ENCODE measurements around the gene SYT7.

Gene SYT7

DNA sequence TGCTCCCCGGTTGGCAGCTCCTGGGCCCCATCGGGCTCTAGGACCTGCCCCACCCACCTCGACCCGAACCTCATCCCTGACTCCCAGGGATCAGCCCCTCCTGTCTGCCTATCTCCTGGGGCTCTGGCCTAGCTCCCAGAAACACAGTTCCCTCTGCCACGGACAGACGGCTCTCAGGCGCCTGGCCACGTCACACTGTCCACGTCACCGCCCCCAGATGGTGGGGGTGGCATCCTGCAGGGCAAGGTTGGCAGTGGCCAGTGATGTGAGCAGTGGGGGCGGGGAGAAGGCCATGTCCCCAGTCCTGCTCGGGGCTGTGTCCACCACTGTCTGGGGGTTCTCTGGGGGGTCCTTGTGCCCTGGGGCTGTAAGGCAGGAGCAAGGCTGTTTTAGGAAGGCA, 29.2 kb downstream of the SYT7 start:
- Histone ChIP-seq H3K4me1 (ENCODE audit: insufficient read depth, insufficient read length) (peaks cover 60% of the 10 kb centered on the region), H3K9me3 (ENCODE audit: insufficient read depth, low read length) (no peaks in the 10 kb centered on the region), H3K27me3 (ENCODE audit: insufficient read depth, insufficient read length) (peaks cover 22% of the 10 kb centered on the region), H3K9ac (ENCODE audit: insufficient read length, low read depth) (no peak overlapping the region), H3K36me3 (ENCODE audit: insufficient read depth, insufficient read length, low read length) (no peaks in the 10 kb centered on the region), H3K4me3 (ENCODE audit: insufficient read length, low read depth) (no peak overlapping the region)
- no peak for DNase-seq (ENCODE audit: low read depth, low spot score)
- TF ChIP-seq SUZ12 (IDR thresholded peaks at IDR 0.05; ENCODE audit: extremely low read depth, insufficient read depth, insufficient read length), result no peak
- no peak for TF ChIP-seq ZNF274 (IDR thresholded peaks at IDR 0.05; ENCODE audit: low read depth, low read length)
- no peak for TF ChIP-seq YY1 (IDR thresholded peaks at IDR 0.05; ENCODE audit: insufficient read depth, insufficient read length)

GRCh38 chr11:61550665-61551227, 30.1 kb downstream of the SYT7 start:
- no peak for DNase-seq (ENCODE audit: low read depth, low spot score)
- no peak overlapping the region for H3K4me3 ChIP-seq (ENCODE audit: insufficient read length, low read depth)
- H3K9me3 ChIP-seq (ENCODE audit: insufficient read depth, low read length), result no peaks in the 10 kb centered on the region
- no peak overlapping the region for H3K9ac ChIP-seq (ENCODE audit: insufficient read length, low read depth)
- peaks cover 51% of the 10 kb centered on the region for H3K4me1 ChIP-seq (ENCODE audit: insufficient read depth, insufficient read length)
- H3K27me3 ChIP-seq (ENCODE audit: insufficient read depth, insufficient read length), result peaks cover 15% of the 10 kb centered on the region
- no peaks in the 10 kb centered on the region for H3K36me3 ChIP-seq (ENCODE audit: insufficient read depth, insufficient read length, low read length)
- TF ChIP-seq SUZ12 (IDR thresholded peaks at IDR 0.05; ENCODE audit: extremely low read depth, insufficient read depth, insufficient read length), result no peak

- DNase-seq (ENCODE audit: low read depth, low spot score), result no peak
- H3K27me3 ChIP-seq (ENCODE audit: insufficient read depth, insufficient read length), result peaks cover 8% of the 10 kb centered on the region
- H3K9ac ChIP-seq (ENCODE audit: insufficient read length, low read depth), result no peak overlapping the region
- H3K4me3 ChIP-seq (ENCODE audit: insufficient read length, low read depth), result no peak overlapping the region
- peaks cover 48% of the 10 kb centered on the region for H3K4me1 ChIP-seq (ENCODE audit: insufficient read depth, insufficient read length)
- H3K36me3 ChIP-seq (ENCODE audit: insufficient read depth, insufficient read length, low read length), result no peaks in the 10 kb centered on the region
- H3K9me3 ChIP-seq (ENCODE audit: insufficient read depth, low read length), result no peaks in the 10 kb centered on the region; the same call in 1 of the 2 replicates
- TF ChIP-seq SUZ12 (IDR thresholded peaks at IDR 0.05; ENCODE audit: extremely low read depth, insufficient read depth, insufficient read length), result no peak
- no peak for TF ChIP-seq ZNF274 (IDR thresholded peaks at IDR 0.05; ENCODE audit: low read depth, low read length)
- TF ChIP-seq YY1 (IDR thresholded peaks at IDR 0.05; ENCODE audit: insufficient read depth, insufficient read length), result no peak
These were observed 31.0 kb downstream of the SYT7 start for GRCh38 chr11:61549662-61550568.

DNA sequence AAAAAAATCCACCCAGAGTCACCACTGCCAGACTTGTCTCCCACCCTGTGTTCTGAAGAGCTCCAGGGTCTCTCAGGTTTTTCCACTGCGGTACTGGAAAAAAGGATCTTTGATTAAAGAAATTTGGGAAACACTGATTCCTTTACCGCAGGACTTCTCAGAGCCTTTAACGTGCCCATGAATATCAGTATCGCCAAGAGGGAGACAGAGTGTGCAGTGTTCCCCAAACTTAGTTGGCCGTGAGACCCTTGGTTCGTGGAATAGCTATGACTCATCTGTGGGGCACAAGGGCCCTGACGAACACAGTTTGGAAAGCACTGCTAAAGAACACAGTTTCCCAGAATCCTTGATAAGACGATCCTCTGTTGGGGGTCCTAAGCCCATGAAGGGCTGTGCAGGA, 31.7 kb downstream of the SYT7 start:
- Histone ChIP-seq H3K9me3 (ENCODE audit: insufficient read depth, low read length) (no peaks in the 10 kb centered on the region; the same call in 1 of the 2 replicates), H3K36me3 (ENCODE audit: insufficient read depth, insufficient read length, low read length) (no peaks in the 10 kb centered on the region), H3K4me3 (ENCODE audit: insufficient read length, low read depth) (no peak overlapping the region), H3K9ac (ENCODE audit: insufficient read length, low read depth) (no peak overlapping the region), H3K4me1 (ENCODE audit: insufficient read depth, insufficient read length) (peaks cover 40% of the 10 kb centered on the region), H3K27me3 (ENCODE audit: insufficient read depth, insufficient read length) (peaks cover under 1% of the 10 kb centered on the region)
- DNase-seq (ENCODE audit: low read depth, low spot score), result no peak
- TF ChIP-seq YY1 (IDR thresholded peaks at IDR 0.05; ENCODE audit: insufficient read depth, insufficient read length), result no peak

- Histone ChIP-seq H3K27me3 (ENCODE audit: insufficient read depth, insufficient read length) (no peaks in the 10 kb centered on the region), H3K9me3 (ENCODE audit: insufficient read depth, low read length) (no peaks in the 10 kb centered on the region; the same call in 1 of the 2 replicates)
These were observed 33.6 kb downstream of the SYT7 start for GRCh38 chr11:61547246-61547645.

DNA sequence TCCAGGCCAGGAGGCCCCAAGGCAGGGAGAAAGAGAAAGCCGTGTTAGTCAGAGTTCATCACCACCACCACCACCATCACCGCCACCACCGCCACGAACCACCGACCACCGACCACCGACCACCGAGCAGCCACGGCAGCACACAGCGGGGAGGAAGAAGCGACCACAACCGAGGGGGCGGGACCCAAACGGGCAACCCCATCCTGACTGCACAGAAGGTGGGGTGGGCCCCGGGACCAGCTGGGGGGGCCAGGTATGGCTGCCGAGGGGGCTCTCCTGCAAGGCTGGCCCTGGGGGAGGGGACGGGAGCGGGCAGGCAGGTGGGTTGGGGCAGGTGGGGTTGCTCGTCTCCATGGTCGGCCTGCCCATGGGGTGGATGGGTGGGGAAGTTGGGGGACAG, 34.2 kb downstream of the SYT7 start:
- Histone ChIP-seq H3K36me3 (ENCODE audit: insufficient read depth, insufficient read length, low read length) (no peaks in the 10 kb centered on the region), H3K4me3 (ENCODE audit: insufficient read length, low read depth) (no peak overlapping the region), H3K27me3 (ENCODE audit: insufficient read depth, insufficient read length) (no peaks in the 10 kb centered on the region), H3K9ac (ENCODE audit: insufficient read length, low read depth) (no peak overlapping the region), H3K4me1 (ENCODE audit: insufficient read depth, insufficient read length) (peaks cover 35% of the 10 kb centered on the region), H3K9me3 (ENCODE audit: insufficient read depth, low read length) (no peaks in the 10 kb centered on the region; the same call in 1 of the 2 replicates)
- DNase-seq (ENCODE audit: low read depth, low spot score), result no peak
- TF ChIP-seq ZNF274 (IDR thresholded peaks at IDR 0.05; ENCODE audit: low read depth, low read length) (no peak), YY1 (IDR thresholded peaks at IDR 0.05; ENCODE audit: insufficient read depth, insufficient read length) (no peak), SUZ12 (IDR thresholded peaks at IDR 0.05; ENCODE audit: extremely low read depth, insufficient read depth, insufficient read length) (no peak)

More at GRCh38 chr11:61547246-61547645, 33.6 kb downstream of the SYT7 start:
- H3K4me1 ChIP-seq (ENCODE audit: insufficient read depth, insufficient read length), result peaks cover 34% of the 10 kb centered on the region
- no peaks in the 10 kb centered on the region for H3K36me3 ChIP-seq (ENCODE audit: insufficient read depth, insufficient read length, low read length)
- DNase-seq (ENCODE audit: low read depth, low spot score), result no peak
- no peak overlapping the region for H3K9ac ChIP-seq (ENCODE audit: insufficient read length, low read depth)
- H3K4me3 ChIP-seq (ENCODE audit: insufficient read length, low read depth), result no peak overlapping the region
- TF ChIP-seq YY1 (IDR thresholded peaks at IDR 0.05; ENCODE audit: insufficient read depth, insufficient read length) (no peak), ZNF274 (IDR thresholded peaks at IDR 0.05; ENCODE audit: low read depth, low read length) (no peak), SUZ12 (IDR thresholded peaks at IDR 0.05; ENCODE audit: extremely low read depth, insufficient read depth, insufficient read length) (no peak)

DNA sequence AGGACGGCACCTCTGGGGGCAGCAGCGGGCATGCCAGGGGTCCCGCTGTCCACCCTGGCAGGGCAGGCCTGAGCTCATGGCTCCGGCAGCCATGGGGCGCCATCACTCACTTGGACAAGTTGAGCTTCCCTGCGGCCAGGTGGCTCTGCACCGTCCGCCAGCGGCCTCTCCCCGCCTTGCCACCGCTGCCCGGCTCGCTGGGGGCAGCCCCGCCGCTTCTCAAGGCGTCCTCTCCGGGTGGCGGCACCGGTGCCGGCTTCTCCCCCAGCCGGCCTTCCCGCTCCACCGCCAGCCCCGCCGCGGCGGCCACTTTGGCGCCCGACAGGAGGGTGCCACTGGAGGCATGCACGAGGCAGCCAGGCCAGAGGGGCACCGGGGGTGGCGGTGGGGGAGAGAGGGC, 35.0 kb downstream of the SYT7 start:
- Histone ChIP-seq H3K4me1 (ENCODE audit: insufficient read depth, insufficient read length) (peaks cover 31% of the 10 kb centered on the region), H3K36me3 (ENCODE audit: insufficient read depth, insufficient read length, low read length) (no peaks in the 10 kb centered on the region), H3K4me3 (ENCODE audit: insufficient read length, low read depth) (no peak overlapping the region), H3K27me3 (ENCODE audit: insufficient read depth, insufficient read length) (no peaks in the 10 kb centered on the region), H3K9ac (ENCODE audit: insufficient read length, low read depth) (no peak overlapping the region), H3K9me3 (ENCODE audit: insufficient read depth, low read length) (no peaks in the 10 kb centered on the region; the same call in 1 of the 2 replicates)
- TF ChIP-seq ZNF274 (IDR thresholded peaks at IDR 0.05; ENCODE audit: low read depth, low read length) (no peak), SUZ12 (IDR thresholded peaks at IDR 0.05; ENCODE audit: extremely low read depth, insufficient read depth, insufficient read length) (no peak), YY1 (IDR thresholded peaks at IDR 0.05; ENCODE audit: insufficient read depth, insufficient read length) (no peak)
- no peak for DNase-seq (ENCODE audit: low read depth, low spot score)
